Dermis blood vessel endothelial cell (primary cell): ENCODE measurements around the gene PAPPA. TPM values are rescaled to one million over a fixed set of nuclear protein-coding genes. Genes with fewer than 3 reads are reported as not detected.
A peak's percentile ranks its signal among the peaks of the same experiment; 100 is the strongest.

Source experiments
- DNase-seq: peaks from one replicate; pipeline ENCODE4 v3.0.0; 2010
- total RNA-seq: library from RNA; depleted of rRNA; stranded (reverse); fragments of >200 nt; gene quantifications from 2 replicates; pipeline ENCODE4 v1.2.3, GENCODE V29; 2014

PAPPA gene
- total RNA-seq, 1 donor from 2014 or later: 0.34 TPM

DNA sequence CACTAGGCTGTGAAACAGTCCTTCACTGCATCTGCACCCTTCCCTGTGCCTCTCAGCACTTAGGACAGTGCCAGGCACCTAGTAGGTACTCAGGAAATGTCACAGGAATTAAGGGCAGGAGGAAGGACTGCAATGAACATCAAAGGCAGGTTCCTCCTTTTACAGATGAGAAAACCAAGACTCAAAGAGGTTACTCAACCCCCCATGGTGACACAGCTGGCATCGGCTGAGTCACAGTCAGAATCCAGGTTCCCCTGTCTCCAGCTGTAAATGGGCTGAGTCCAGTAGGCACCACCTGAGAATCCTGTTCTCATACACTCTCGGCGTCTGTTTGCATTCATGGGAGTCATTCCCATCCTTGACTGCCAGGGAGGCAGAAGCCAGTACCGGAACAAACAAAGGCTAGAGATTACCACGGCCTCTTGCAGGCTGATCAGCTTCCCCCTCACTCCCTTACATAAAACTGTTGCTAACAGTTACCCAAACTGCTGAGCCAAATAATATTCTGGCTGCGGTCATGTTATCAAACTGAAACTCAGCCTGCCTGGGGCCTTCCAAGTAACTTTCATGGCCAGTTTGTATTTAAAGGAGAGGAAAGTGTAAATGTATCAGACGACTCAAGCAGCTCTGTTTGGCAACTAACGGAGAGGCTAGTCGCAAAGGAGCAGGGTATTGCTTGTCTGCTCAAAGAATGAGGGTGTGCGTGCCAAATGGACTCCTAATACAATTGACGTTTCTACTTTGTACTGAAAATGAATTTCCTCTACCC, 201.7 kb downstream of the PAPPA start:
- no peak for DNase-seq

GRCh38 chr9:116358251-116358650, 204.7 kb downstream of the PAPPA start:
- DNase-seq: no peak

DNA sequence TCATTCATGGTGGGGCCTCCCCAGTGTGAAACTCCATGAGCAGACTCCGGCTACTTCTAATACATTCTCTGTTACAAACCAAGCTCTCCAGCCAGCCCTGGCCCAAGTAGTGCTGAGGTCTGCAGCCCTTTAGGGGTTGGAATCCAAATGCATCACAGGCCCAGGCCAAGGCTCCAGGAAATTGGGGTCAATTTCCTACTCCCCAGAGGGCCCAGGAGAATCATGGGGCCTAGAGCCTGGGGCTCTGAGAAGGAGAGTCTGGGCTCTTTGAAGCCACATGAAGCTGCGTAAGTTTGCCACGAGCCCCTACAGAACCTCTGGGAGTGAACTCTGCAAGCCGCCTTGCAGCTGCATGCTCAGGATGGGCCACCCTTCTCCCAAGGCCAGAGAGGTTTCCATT, 206.4 kb downstream of the PAPPA start:
- DNase-seq: no peak

DNA sequence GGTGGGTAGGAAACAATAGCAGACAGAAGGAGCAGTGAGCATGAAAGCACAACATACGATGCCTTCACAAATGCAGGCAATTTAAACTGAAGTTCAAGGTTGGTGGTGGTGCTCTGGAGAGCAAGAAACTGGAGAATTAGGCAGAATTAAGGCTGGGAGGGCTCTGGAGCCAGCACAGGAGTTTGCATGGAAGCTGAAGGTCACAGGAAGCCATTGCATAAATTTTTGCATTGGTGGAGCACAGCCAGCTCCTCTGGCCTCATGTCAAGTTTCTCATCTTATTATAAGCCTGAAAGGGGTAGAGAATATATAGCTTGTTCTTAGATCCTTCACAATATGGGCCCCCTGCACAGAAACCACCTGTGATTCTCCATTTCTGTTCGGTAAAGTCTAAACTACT, 207.4 kb downstream of the PAPPA start:
- no peak for DNase-seq

- DNase-seq: no peak
Measured at GRCh38 chr9:116361547-116361946, 208.0 kb downstream of the PAPPA start.

- no peak for DNase-seq
Measured at GRCh38 chr9:116362493-116362892, 208.9 kb downstream of the PAPPA start.

- DNase-seq: no peak
Measured at GRCh38 chr9:116365056-116365471, 211.5 kb downstream of the PAPPA start.

DNA sequence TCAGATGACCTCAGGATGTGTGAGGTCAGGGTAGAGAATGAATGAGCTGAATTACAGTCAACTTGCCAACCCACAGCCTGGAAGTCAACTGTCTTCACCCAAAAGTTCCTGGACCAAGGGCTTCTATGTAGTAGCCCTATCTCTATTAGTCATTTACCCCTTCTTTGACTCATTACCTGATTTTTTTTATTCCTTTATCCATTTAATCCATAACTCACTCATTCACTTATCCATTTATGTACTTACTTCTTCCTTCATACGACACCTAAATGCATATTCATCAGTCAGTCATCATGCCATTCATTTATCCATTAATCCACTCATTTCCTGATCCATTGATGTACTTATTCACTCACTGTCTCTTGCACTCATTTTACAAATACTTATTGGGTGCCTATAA, 212.7 kb downstream of the PAPPA start:
- DNase-seq: no peak

GRCh38 chr9:116368680-116369079, 215.1 kb downstream of the PAPPA start:
- DNase-seq: no peak

DNA sequence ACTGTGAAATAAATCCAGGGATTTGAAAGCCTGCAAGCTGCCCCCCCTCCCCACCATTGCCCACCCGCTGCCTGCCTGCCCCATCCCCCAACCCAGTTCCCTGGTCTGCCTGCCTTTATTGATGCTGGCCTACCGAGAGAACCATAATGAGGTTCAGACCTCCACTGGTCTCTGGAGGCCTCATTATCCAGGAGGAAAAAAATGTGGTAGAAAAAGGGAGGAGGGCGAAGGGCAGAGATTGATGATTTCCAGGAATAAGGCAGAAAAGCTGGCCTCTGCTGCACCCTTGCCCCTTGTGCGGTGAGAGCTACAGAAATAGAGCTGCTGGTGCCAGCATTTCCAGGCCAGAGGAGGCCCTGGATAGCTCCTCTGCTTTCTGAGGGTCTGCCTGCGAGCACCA, 216.1 kb downstream of the PAPPA start:
- DNase-seq: no peak

DNA sequence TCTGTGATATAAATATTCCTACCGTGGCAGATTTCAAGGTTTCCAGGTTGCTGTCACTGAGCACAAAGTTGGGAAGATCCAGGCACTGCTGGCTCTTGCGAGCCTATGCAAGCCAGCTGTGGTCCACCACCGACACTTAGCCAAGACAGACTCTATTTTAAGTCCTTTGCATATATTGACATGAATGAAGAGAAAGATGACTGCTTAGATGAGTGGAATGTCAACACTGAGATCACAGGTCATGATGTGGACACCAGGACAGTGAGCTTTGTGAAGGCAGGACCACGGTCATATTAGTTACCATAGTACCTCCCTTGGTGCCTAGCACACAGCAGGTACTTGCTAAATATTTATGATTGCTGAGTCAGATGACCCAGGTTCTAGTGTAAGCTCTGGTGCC, 217.0 kb downstream of the PAPPA start:
- DNase-seq: no peak

DNA sequence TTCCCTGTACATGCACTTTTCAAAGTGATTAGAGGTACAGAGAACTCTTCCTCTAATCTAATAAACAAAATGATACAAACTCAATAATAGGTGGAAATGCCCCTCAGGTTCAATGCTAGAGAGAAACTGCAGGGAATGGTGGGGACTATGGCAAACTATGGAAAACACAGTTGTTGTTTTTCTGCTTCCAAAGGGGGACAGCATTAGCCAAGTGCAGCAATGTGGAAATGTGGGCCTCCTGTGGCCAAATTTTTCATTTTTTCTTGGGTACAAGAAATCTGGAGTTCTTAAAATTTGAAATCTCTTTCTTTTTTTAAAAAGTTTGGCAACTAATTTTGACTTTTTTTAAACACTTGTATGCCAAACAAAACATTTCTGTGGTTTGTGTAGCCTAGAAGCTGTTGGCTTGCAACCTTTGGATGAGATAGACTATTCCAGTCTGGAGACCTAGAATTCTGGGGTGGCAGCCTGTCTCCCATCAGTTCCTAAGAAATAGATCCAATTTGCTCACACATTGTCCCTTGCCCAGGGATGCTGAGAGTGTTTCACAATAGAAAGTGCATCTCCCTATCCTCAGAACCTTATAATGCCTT, 218.6 kb downstream of the PAPPA start:
- no peak for DNase-seq

DNA sequence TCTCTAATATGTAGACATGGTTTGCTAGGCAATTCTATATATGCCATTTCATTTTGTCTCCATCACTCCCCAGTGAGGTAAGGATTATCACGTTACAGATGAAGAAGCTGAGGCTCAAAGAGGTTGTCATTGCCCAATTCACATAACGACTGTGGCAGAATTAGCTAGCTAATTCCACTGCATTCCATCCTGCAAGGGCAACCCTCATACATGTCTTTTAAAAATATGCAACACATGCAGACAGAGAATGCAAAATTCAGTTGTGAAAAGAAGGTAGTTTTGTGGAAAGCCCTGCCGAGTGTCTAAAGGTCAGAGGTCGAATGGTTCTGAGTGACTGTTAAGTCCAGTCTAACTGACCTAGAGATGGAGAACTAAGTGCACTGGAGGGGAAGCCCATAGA, 219.2 kb downstream of the PAPPA start:
- DNase-seq: no peak

DNA sequence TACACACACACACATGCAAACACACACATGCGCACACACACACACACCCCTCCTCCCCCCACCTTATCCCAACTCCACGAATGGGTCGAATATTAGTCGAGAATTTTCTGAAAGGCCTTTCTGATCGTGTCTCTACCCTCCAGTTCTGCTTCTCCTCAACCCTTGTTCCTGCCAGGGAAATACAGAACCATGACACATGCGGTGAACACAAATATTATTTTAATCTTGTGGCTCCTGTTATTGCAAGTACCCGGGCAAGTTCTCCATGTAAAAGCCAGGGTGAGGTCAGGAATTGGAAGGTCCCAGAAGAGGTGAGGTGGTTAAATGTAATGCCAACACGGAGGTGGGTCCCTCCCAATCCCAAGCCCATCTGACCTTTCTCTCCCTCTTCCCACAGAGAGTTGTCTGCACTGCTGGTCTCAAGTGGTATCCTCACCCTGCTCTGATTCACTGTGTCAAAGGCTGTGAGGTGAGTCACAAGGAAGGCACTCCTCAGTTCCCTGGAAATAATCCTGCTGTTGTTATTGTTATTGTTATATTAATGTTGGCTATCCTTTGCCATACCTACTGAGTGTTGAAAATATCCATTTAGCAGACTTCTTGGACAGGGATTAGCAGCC, 223.7 kb downstream of the PAPPA start:
- peak; percentile 13 for DNase-seq

- no peak for DNase-seq
Measured at GRCh38 chr9:116378873-116379272, 225.3 kb downstream of the PAPPA start.

GRCh38 chr9:116379821-116380220, 226.2 kb downstream of the PAPPA start:
- no peak for DNase-seq

- no peak for DNase-seq
Measured at GRCh38 chr9:116380496-116380995, 227.0 kb downstream of the PAPPA start.

- no peak for DNase-seq
Measured at GRCh38 chr9:116381350-116381749, 227.8 kb downstream of the PAPPA start.

DNA sequence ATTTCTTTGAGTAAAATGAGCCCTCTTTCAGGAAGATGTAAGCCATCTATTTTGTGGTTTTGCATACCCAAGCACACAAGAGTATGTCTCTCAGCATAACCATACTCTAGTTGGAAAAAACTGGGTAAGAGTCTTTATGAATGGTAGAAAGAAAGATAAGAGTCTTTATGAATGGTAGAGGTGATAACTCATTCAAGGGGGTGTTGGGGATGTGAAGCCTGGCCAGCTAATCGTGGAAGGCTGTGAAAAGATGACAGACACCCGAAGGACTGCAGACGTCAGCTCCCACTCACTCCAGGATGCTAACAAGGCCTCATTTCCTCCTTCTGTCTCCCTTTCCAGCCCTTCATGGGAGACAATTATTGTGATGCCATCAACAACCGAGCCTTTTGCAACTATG, 228.5 kb downstream of the PAPPA start:
- no peak for DNase-seq

GRCh38 chr9:116383133-116383532, 229.5 kb downstream of the PAPPA start:
- no peak for DNase-seq

DNA sequence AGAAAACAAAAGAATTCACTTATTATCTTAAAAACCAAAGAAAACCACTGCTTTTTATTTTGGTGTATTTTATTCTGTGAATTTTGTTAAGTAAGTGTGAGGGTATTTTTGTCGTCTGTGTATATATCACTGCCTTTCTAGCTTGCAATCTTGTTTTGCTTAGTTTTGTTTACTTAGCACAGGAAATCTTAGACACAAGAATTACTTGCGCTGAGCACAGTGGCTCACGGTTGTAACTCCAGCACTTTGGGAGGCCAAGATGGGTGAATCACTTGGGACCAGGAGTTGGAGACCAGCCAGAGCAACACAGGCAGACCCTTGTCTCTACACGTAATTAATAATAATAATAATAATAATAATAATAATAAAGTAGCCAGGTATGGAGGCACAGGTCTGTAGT, 230.3 kb downstream of the PAPPA start:
- no peak for DNase-seq

DNA sequence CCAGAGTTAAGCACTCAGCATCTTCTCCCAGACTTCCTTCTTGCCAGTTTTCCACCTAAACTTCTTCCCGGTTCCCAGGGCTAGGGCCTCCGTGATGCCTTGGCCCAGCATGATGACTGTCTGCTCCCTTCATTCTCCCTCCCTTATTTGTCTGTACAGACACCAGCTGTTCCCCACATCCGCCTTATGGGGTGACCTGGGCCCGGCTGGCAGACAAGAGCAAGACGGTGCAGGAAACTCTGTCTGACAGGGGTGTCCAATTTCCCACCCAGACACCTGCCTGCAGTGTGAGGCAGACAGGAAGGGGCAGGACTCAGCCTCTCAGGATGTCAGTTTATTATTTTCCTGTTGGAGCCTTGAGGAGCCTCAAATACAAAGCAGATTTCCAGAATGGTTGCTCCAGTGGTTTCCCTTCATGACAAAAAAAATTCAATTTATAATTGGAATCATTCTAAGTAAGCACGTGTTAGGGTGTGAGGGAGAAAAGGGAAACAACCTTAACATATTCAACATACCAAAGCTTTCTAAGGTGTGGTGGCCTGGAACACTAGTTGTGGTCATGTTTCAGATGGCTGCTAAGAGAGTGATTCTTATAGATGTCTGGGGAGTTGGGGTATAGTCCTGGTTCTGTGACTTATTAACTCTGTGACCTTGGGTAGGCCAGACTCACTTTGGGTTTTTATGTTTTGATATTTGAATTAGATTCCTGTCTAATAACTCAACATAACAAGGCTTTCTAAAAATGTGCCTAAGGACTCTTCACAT, 234.5 kb downstream of the PAPPA start:
- peak; percentile 7 for DNase-seq
